Measurements from ENCODE around the gene G6PC3.

GRCh38 chr17:44029736-44030135 is 40.8 kb upstream of the G6PC3 start:
- TF ChIP-seq, protein P1, sequence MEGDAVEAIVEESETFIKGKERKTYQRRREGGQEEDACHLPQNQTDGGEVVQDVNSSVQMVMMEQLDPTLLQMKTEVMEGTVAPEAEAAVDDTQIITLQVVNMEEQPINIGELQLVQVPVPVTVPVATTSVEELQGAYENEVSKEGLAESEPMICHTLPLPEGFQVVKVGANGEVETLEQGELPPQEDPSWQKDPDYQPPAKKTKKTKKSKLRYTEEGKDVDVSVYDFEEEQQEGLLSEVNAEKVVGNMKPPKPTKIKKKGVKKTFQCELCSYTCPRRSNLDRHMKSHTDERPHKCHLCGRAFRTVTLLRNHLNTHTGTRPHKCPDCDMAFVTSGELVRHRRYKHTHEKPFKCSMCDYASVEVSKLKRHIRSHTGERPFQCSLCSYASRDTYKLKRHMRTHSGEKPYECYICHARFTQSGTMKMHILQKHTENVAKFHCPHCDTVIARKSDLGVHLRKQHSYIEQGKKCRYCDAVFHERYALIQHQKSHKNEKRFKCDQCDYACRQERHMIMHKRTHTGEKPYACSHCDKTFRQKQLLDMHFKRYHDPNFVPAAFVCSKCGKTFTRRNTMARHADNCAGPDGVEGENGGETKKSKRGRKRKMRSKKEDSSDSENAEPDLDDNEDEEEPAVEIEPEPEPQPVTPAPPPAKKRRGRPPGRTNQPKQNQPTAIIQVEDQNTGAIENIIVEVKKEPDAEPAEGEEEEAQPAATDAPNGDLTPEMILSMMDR (IDR thresholded peaks at IDR 0.05; ENCODE audit: insufficient read depth, low read length), result no peak
- TF ChIP-seq, protein P2, sequence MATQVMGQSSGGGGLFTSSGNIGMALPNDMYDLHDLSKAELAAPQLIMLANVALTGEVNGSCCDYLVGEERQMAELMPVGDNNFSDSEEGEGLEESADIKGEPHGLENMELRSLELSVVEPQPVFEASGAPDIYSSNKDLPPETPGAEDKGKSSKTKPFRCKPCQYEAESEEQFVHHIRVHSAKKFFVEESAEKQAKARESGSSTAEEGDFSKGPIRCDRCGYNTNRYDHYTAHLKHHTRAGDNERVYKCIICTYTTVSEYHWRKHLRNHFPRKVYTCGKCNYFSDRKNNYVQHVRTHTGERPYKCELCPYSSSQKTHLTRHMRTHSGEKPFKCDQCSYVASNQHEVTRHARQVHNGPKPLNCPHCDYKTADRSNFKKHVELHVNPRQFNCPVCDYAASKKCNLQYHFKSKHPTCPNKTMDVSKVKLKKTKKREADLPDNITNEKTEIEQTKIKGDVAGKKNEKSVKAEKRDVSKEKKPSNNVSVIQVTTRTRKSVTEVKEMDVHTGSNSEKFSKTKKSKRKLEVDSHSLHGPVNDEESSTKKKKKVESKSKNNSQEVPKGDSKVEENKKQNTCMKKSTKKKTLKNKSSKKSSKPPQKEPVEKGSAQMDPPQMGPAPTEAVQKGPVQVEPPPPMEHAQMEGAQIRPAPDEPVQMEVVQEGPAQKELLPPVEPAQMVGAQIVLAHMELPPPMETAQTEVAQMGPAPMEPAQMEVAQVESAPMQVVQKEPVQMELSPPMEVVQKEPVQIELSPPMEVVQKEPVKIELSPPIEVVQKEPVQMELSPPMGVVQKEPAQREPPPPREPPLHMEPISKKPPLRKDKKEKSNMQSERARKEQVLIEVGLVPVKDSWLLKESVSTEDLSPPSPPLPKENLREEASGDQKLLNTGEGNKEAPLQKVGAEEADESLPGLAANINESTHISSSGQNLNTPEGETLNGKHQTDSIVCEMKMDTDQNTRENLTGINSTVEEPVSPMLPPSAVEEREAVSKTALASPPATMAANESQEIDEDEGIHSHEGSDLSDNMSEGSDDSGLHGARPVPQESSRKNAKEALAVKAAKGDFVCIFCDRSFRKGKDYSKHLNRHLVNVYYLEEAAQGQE (IDR thresholded peaks at IDR 0.05; ENCODE audit: insufficient replicate concordance, low read depth), result no peak
- TF ChIP-seq GABPA (IDR thresholded peaks at IDR 0.05; ENCODE audit: low read depth), result no peak
